ENCODE data around the gene SPAG7.

SPAG7 gene

GRCh38 chr17:4973256-4974114 is 5.9 kb upstream of the SPAG7 start:
- DNase-seq, result no peak

- DNase-seq, result no peak
These were observed 5.1 kb upstream of the SPAG7 start for GRCh38 chr17:4972752-4973151.

GRCh38 chr17:4972322-4972721 is 4.7 kb upstream of the SPAG7 start:
- DNase-seq, result no peak

GRCh38 chr17:4971826-4972225 is 4.2 kb upstream of the SPAG7 start:
- no peak for DNase-seq

GRCh38 chr17:4970273-4970672 is 2.7 kb upstream of the SPAG7 start:
- DNase-seq, result no peak

- no peak for DNase-seq
These were observed 2.0 kb upstream of the SPAG7 start for GRCh38 chr17:4969551-4970173.

- DNase-seq, result no peak
These were observed 1.5 kb upstream of the SPAG7 start for GRCh38 chr17:4969047-4969550.

- no peak for DNase-seq
These were observed 949 bp upstream of the SPAG7 start for GRCh38 chr17:4968486-4969046.

GRCh38 chr17:4966844-4967538 is 626 bp downstream of the SPAG7 start:
- peak; percentile 69 for DNase-seq

- DNase-seq, result no peak
These were observed 2.2 kb downstream of the SPAG7 start for GRCh38 chr17:4965311-4965986.

- no peak for DNase-seq
These were observed 7.2 kb downstream of the SPAG7 start for GRCh38 chr17:4960279-4960922.

- no peak for DNase-seq
These were observed 8.2 kb downstream of the SPAG7 start for GRCh38 chr17:4959261-4959965.

GRCh38 chr17:4958102-4958501 is 9.5 kb downstream of the SPAG7 start:
- no peak for DNase-seq

- no peak for DNase-seq
These were observed 11.0 kb downstream of the SPAG7 start for GRCh38 chr17:4956493-4957061.

- no peak for DNase-seq
These were observed 12.5 kb downstream of the SPAG7 start for GRCh38 chr17:4955091-4955490.

- DNase-seq, result no peak
These were observed 14.1 kb downstream of the SPAG7 start for GRCh38 chr17:4953451-4953961.

- DNase-seq, result no peak
These were observed 16.1 kb downstream of the SPAG7 start for GRCh38 chr17:4951486-4951885.

GRCh38 chr17:4950746-4951204 is 16.8 kb downstream of the SPAG7 start, which contains the start of gene ENO3:
ENO3 (plus strand) TSS chr17:4951119; CDS start chr17:4951830, 711 bp downstream.
- DNase-seq, result no peak

GRCh38 chr17:4950075-4950745 is 17.4 kb downstream of the SPAG7 start:
- no peak for DNase-seq
